CD4-positive, alpha-beta memory T cell (primary cell): ENCODE measurements around the gene OVAAL. TPM values are rescaled to one million over a fixed set of nuclear protein-coding genes. Genes with fewer than 3 reads are reported as not detected.
A peak's percentile ranks its signal among the peaks of the same experiment; 100 is the strongest.

Experiments used
- CTCF ChIA-PET: fragments of 350-600 bp; sonication (Branson Sonifier 250); formaldehyde crosslinking; loops from one replicate; lab custom pipeline; 2021; ENCODE audit warnings: inconsistent platforms; ENCODE audit not compliant: partially characterized antibody; lab: Charles Lee
- POLR2A ChIA-PET: fragments of 350-600 bp; sonication (Branson Sonifier 250); formaldehyde crosslinking; loops from one replicate; lab custom pipeline; 2021; ENCODE audit not compliant: partially characterized antibody; lab: Charles Lee
- DNase-seq, 5 donors: peaks; one replicate each; pipeline versions ENCODE4 v3.0.0 to v3.0.0-alpha.2; 2020 to 2022; ENCODE audit warnings: mixed read lengths in 1 of 5
- H3K27ac ChIP-seq: one replicate; pipeline ENCODE4 v1.7.0; 2013; ENCODE audit warnings: low read depth, low read length
- H3K27me3 ChIP-seq: 2 replicates; pipeline ENCODE4 v1.7.0; 2013; ENCODE audit warnings: mild to moderate bottlenecking, low read length, moderate library complexity; ENCODE audit not compliant: insufficient read depth
- H3K36me3 ChIP-seq: 2 replicates; pipeline ENCODE4 v1.7.0; 2013; ENCODE audit warnings: mild to moderate bottlenecking, low read length, moderate library complexity; ENCODE audit not compliant: insufficient read depth
- H3K4me1 ChIP-seq: 2 replicates; pipeline ENCODE4 v1.7.0; 2013; ENCODE audit warnings: mild to moderate bottlenecking, low read length, moderate library complexity; ENCODE audit not compliant: insufficient read depth
- H3K4me3 ChIP-seq, 2 donors: one replicate each; pipeline ENCODE4 v1.7.0; 2013; ENCODE audit warnings: low read length in 2 of 2, mild to moderate bottlenecking in 1 of 2
- H3K9me3 ChIP-seq, 2 donors: one replicate each; pipeline ENCODE4 v1.7.0; 2013; ENCODE audit warnings: low read length in 2 of 2, control low read depth in 1 of 2; ENCODE audit not compliant: control insufficient read depth in 1 of 2
- H3K27ac Mint-ChIP-seq, 7 donors: one replicate each; pipeline ENCODE4 v1.8.0; 2020 to 2021; ENCODE audit warnings: mixed read lengths in 7 of 7, mild to moderate bottlenecking in 6 of 7, inconsistent platforms in 3 of 7, moderate library complexity in 3 of 7
- H3K27me3 Mint-ChIP-seq, 2 donors: one replicate each; pipeline ENCODE4 v1.8.0; 2020 to 2021; ENCODE audit warnings: mixed read lengths in 2 of 2
- H3K36me3 Mint-ChIP-seq, 2 donors: one replicate each; pipeline ENCODE4 v1.8.0; 2020 to 2021; ENCODE audit warnings: mixed read lengths in 2 of 2, inconsistent platforms in 1 of 2, mild to moderate bottlenecking in 1 of 2
- H3K4me1 Mint-ChIP-seq, 4 donors: one replicate each; pipeline ENCODE4 v1.8.0; 2020 to 2021; ENCODE audit warnings: mixed read lengths in 4 of 4, mild to moderate bottlenecking in 1 of 4
- H3K4me3 Mint-ChIP-seq, 8 donors: one replicate each; pipeline ENCODE4 v1.8.0; 2020 to 2021; ENCODE audit warnings: mixed read lengths in 8 of 8, mild to moderate bottlenecking in 7 of 8, moderate library complexity in 6 of 8, inconsistent platforms in 3 of 8
- H3K9me3 Mint-ChIP-seq, 8 donors: one replicate each; pipeline ENCODE4 v1.8.0; 2020 to 2021; ENCODE audit warnings: mixed read lengths in 8 of 8, mild to moderate bottlenecking in 5 of 8, inconsistent platforms in 3 of 8, moderate library complexity in 1 of 8
- intact Hi-C: fragments of 100-400 bp; cut with micrococcal nuclease; formaldehyde crosslinking; loops from one replicate; pipeline ENCODE4 v1.15.1; 2023
- polyA plus RNA-seq, 2 donors: library from polyadenylated mRNA; unstranded; fragments of 300-500 nt; fragmentation: Illumina TruSeq; gene quantifications; one replicate each; pipeline ENCODE4 v1.2.3, GENCODE V29; 2021
- total RNA-seq, 2 experiments: library from RNA; stranded (reverse); gene quantifications; one replicate each; pipeline ENCODE4 v1.2.3, GENCODE V29; 2021

OVAAL gene
- total RNA-seq = not detected
- not detected for polyA plus RNA-seq

GRCh38 chr1:180558664-180559063 is at the start of gene OVAAL:
OVAAL (plus strand) TSS chr1:180558964.
- no peaks in the 10 kb centered on the region for H3K9me3 ChIP-seq
- ChIA-PET CTCF (interaction anchor here (0.8 kb wide), 1 partner anchor 304 kb away, joined by 3 read pairs; no protein-coding TSS in a partner anchor), POLR2A (no interaction called here)
- H3K27me3 Mint-ChIP-seq = peaks cover 9 to 16% of the 10 kb centered on the region in 2 donors
- no peaks in the 10 kb centered on the region for H3K36me3 ChIP-seq
- H3K27me3 ChIP-seq = no peaks in the 10 kb centered on the region
- H3K4me1 Mint-ChIP-seq = no peaks in the 10 kb centered on the region
- H3K27ac Mint-ChIP-seq = no peak within 1 kb of the TSS
- no peak within 1 kb of the TSS for H3K27ac ChIP-seq
- no peaks in the 10 kb centered on the region for H3K9me3 Mint-ChIP-seq
- H3K4me1 ChIP-seq = no peaks in the 10 kb centered on the region
- no peak for DNase-seq
- H3K36me3 Mint-ChIP-seq = no peaks in the 10 kb centered on the region
- no peak within 1 kb of the TSS for H3K4me3 Mint-ChIP-seq
- no peak within 1 kb of the TSS for H3K4me3 ChIP-seq
- intact Hi-C loops = no loop called here

- no peaks in the 10 kb centered on the region for H3K9me3 Mint-ChIP-seq
These were observed 47.9 kb upstream of the OVAAL start for GRCh38 chr1:180510882-180511281.

GRCh38 chr1:180513531-180513930 is 45.2 kb upstream of the OVAAL start:
- POLR2A ChIA-PET = no interaction called here
- intact Hi-C loops = no loop called here
- peaks cover 4% of the 10 kb centered on the region in 2 donors for H3K27me3 Mint-ChIP-seq

More at GRCh38 chr1:180510882-180511281, 47.9 kb upstream of the OVAAL start:
- DNase-seq = no peak
- Mint-ChIP-seq H3K27me3 (peaks cover 4% of the 10 kb centered on the region in 2 donors), H3K4me1 (peaks cover 0 to 5% (median 3%) of the 10 kb centered on the region in 4 donors), H3K36me3 (no peaks in the 10 kb centered on the region), H3K4me3 (no peak overlapping the region), H3K27ac (no peak overlapping the region)
- no peaks in the 10 kb centered on the region for H3K9me3 ChIP-seq
- H3K27ac ChIP-seq = no peak overlapping the region
- intact Hi-C loops = no loop called here
- CTCF ChIA-PET = interaction anchor here (2.2 to 10.2 kb wide), 2 partner anchors 9 to 353 kb away, joined by 5 to 181 read pairs; partner anchors contain the start of gene ACBD6
- H3K36me3 ChIP-seq = no peaks in the 10 kb centered on the region
- H3K4me3 ChIP-seq = no peak overlapping the region
- H3K4me1 ChIP-seq = peaks cover under 1% of the 10 kb centered on the region
- POLR2A ChIA-PET = interaction anchor here (0.8 kb wide), 1 partner anchor 9 kb away, joined by 5 read pairs; the partner anchor contains the start of gene ACBD6
- no peaks in the 10 kb centered on the region for H3K27me3 ChIP-seq

DNA sequence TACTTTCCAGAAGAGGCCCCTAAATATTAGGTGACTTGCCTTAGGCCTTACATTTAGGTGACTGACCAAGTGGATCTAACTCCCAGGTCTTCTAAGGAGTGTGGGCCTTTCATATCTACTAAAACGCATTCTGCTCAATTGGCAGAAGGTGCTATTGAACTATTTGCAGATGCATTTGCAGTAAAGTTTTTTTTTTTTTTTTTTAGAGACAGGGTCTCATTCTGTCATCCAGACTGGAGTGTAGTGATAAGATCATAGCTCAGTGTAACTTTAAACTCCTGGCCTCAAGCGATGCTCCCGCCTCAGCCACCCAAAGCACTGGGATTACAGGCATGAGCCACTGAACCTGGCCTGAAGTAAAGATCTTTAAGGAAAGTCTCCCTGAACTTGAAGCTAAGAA is 43.4 kb upstream of the OVAAL start:
- no peaks in the 10 kb centered on the region for H3K9me3 ChIP-seq
- no peaks in the 10 kb centered on the region for H3K27me3 ChIP-seq
- no peak overlapping the region for H3K4me3 ChIP-seq
- peaks cover 3% of the 10 kb centered on the region for H3K4me1 ChIP-seq
- Mint-ChIP-seq H3K27ac (no peak overlapping the region), H3K27me3 (peaks cover 4% of the 10 kb centered on the region in 2 donors), H3K36me3 (no peaks in the 10 kb centered on the region), H3K4me1 (peaks cover 0 to 2% (median 1%) of the 10 kb centered on the region in 4 donors), H3K9me3 (no peaks in the 10 kb centered on the region), H3K4me3 (no peak overlapping the region)
- H3K36me3 ChIP-seq = no peaks in the 10 kb centered on the region
- CTCF ChIA-PET = interaction anchor here (0.8 to 10.2 kb wide), 23 partner anchors 9 to 658 kb away, joined by 3 to 181 read pairs (median 4); partner anchors contain the start of gene ACBD6
- no peak overlapping the region for H3K27ac ChIP-seq
- no peak for DNase-seq
- intact Hi-C loops = loop anchor here (1.0 to 5.0 kb wide), 3 partner anchors 627 to 912 kb away; no protein-coding TSS in a partner anchor
- POLR2A ChIA-PET = interaction anchor here (1.0 to 1.9 kb wide), 2 partner anchors 14 to 644 kb away, joined by 3 to 4 read pairs; no protein-coding TSS in a partner anchor

More at GRCh38 chr1:180513531-180513930, 45.2 kb upstream of the OVAAL start:
- Mint-ChIP-seq H3K27ac (no peak overlapping the region), H3K9me3 (no peaks in the 10 kb centered on the region), H3K4me1 (peaks cover 0 to 2% (median 1%) of the 10 kb centered on the region in 4 donors), H3K36me3 (no peaks in the 10 kb centered on the region), H3K4me3 (no peak overlapping the region)
- Histone ChIP-seq H3K27ac (no peak overlapping the region), H3K9me3 (no peaks in the 10 kb centered on the region), H3K4me3 (no peak overlapping the region), H3K4me1 (peaks cover 3% of the 10 kb centered on the region), H3K36me3 (no peaks in the 10 kb centered on the region), H3K27me3 (no peaks in the 10 kb centered on the region)
- no peak for DNase-seq
- CTCF ChIA-PET = interaction anchor here (0.9 to 10.2 kb wide), 4 partner anchors 19 to 350 kb away, joined by 3 to 181 read pairs (median 4); no protein-coding TSS in a partner anchor

GRCh38 chr1:180515857-180516388 is 42.8 kb upstream of the OVAAL start:
- peaks cover 0 to 2% (median 1%) of the 10 kb centered on the region in 4 donors for H3K4me1 Mint-ChIP-seq
- H3K27me3 ChIP-seq = no peaks in the 10 kb centered on the region
- H3K4me3 Mint-ChIP-seq = no peak overlapping the region
- H3K9me3 ChIP-seq = no peaks in the 10 kb centered on the region
- H3K36me3 ChIP-seq = no peaks in the 10 kb centered on the region
- no peak overlapping the region for H3K27ac ChIP-seq
- H3K27me3 Mint-ChIP-seq = peaks cover 4% of the 10 kb centered on the region in 2 donors
- intact Hi-C loops = loop anchor here (1.0 to 5.0 kb wide), 4 partner anchors 345 to 911 kb away; no protein-coding TSS in a partner anchor
- no peak overlapping the region for H3K27ac Mint-ChIP-seq
- no peak overlapping the region for H3K4me3 ChIP-seq
- ChIA-PET CTCF (interaction anchor here (0.6 to 10.2 kb wide), 24 partner anchors 9 to 653 kb away, joined by 3 to 181 read pairs (median 4); partner anchors contain the start of gene ACBD6), POLR2A (interaction anchor here (1.0 to 1.9 kb wide), 3 partner anchors 13 to 644 kb away, joined by 3 to 4 read pairs (median 4); no protein-coding TSS in a partner anchor)
- H3K36me3 Mint-ChIP-seq = no peaks in the 10 kb centered on the region
- no peaks in the 10 kb centered on the region for H3K9me3 Mint-ChIP-seq
- peaks cover 3% of the 10 kb centered on the region for H3K4me1 ChIP-seq
- peak; percentile 48 to 62 (median 55) for DNase-seq

DNA sequence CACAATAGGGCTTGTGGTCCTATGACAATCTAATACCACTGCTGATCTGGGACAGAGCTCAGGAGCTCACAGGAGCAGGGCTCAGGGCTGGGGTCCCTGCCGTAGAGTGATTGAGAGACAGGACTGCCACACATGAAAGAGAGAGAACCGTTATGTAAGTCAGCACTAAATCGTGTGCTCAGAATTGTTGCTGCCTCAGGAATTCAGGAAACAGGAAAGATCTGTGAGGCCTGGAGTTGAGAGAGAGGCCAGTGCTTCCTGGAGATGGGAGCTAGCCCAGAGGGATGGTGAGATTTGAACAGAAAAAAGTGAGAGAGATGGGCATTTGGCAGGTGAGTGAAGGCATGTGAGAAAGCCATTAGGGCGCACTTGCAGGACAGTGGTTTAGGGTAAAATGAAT is 38.9 kb upstream of the OVAAL start:
- no peaks in the 10 kb centered on the region for H3K9me3 ChIP-seq
- H3K27me3 Mint-ChIP-seq = peaks cover 0 to 1% of the 10 kb centered on the region in 2 donors
- H3K36me3 Mint-ChIP-seq = no peaks in the 10 kb centered on the region
- CTCF ChIA-PET = interaction anchor here (0.8 to 10.2 kb wide), 2 partner anchors 12 to 344 kb away, joined by 3 to 181 read pairs; no protein-coding TSS in a partner anchor
- H3K27ac Mint-ChIP-seq = no peak overlapping the region
- DNase-seq = no peak
- peaks cover 3% of the 10 kb centered on the region for H3K4me1 ChIP-seq
- no peaks in the 10 kb centered on the region for H3K27me3 ChIP-seq
- POLR2A ChIA-PET = no interaction called here
- H3K4me3 ChIP-seq = no peak overlapping the region
- no peaks in the 10 kb centered on the region for H3K36me3 ChIP-seq
- H3K9me3 Mint-ChIP-seq = no peaks in the 10 kb centered on the region
- intact Hi-C loops = loop anchor here (5.0 kb wide), 2 partner anchors 622 to 907 kb away; no protein-coding TSS in a partner anchor
- no peak overlapping the region for H3K4me3 Mint-ChIP-seq
- H3K27ac ChIP-seq = no peak overlapping the region
- H3K4me1 Mint-ChIP-seq = peaks cover 0 to 4% (median 1%) of the 10 kb centered on the region in 4 donors
